ENCODE data around the gene DCLRE1B.
A peak's percentile ranks its signal among the peaks of the same experiment; 100 is the strongest.

DCLRE1B gene

DNA sequence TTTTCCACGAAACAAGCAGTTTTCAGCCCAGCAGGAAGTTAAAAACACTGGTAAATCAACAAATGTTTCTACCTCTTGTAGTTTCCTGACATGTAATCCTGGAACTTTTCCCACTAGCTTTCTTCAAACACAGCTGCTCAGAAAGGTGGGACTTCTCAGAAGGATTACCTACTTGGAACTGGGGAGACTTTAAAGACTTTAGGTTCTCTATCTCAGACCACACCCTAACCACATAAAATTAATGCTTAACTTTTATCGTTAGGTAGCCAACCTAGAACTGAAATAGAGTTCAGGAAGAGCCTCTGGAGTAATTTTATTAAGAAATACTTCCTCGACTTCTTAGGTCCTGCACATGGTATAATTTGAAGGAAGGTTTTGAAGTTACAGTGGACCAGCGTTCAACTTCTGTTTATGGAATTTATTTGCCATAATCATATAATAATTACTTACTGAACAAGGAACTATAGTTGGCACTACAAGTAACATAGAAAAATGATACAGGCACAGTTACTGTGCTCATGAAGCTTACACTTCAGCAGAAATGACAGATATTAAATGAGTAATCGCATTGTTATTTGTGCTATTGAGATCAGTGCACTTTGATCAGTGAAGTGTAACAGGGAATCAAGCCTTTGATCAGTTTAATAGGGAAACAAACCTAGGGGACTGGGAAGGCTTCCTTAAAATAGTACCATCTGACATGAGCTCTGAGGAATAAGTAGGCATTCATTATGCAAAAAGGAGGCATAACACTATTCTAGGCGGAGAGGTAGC is 17.5 kb upstream of the DCLRE1B start, which contains the start of gene BCL2L15:
BCL2L15 (minus strand) TSS at position 180 of the 774 bp plus-strand sequence. CDS start 206 bp downstream, outside the sequence.
- DNase-seq (ENCODE audit: low spot score) = no peak

DNA sequence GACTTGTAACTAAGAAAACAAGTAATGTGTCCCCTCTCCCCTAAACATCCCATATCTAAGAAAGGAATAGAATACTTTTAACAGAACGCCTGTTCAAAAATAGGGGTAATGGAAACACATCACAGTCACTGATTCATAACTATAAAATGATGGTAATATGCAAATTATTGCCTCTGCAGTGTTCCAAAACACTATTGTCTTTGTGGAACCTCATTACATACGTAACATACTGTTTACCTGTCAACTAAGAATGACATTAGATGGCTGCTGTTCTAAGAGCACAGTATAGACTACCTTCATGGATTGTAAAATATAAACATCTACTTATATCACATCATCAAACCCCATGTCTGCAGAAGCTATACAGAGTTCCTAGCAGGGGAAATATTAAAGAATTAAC is 14.3 kb upstream of the DCLRE1B start:
- no peak for DNase-seq (ENCODE audit: low spot score)

DNA sequence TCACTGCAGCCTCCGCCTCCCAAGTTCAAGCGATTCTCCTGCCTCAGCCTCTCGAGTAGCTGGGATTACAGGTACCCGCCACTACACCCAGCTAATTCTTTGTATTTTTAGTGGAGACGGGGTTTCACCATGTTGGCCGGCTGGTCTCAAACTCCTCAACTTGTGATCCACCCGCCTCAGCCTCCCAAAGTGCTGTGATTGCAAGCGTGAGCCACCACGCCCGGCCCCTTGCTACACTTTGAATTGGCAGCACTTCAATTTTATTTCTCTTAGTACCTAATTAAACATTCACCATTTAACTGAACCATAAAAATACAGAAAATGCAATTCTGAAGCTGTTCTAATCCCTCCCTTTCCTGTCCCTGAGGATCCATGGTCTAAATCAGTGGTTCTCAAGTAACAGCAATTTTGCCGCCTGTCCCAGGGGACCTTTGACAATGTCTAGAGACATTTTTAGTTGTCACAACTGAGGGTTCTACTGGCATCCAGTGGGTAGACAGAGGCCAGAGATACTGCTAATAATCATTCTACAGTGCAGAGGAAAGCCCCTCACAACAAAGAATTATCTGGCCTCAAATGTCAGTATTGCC is 13.4 kb upstream of the DCLRE1B start:
- DNase-seq (ENCODE audit: low spot score) = no peak

DNA sequence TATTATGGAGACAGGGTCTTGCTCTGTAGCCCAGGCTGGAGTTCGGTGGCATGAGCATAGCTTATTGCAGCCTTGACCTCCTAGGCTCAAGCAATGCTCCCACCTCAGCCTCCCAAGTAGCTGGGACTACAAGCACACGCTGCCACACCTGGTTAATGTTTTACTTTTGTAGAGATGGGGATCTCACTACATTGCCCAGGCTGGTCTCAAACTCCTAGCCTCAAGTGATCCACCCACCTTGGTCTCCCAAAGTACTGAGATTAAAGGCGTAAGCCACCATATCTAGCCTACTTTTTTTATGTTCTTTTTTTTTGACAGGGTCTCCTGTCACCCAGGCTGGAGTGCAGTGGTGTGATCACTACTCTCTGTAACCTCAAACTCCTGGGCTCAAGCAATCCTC is 11.9 kb upstream of the DCLRE1B start:
- no peak for DNase-seq (ENCODE audit: low spot score)

DNA sequence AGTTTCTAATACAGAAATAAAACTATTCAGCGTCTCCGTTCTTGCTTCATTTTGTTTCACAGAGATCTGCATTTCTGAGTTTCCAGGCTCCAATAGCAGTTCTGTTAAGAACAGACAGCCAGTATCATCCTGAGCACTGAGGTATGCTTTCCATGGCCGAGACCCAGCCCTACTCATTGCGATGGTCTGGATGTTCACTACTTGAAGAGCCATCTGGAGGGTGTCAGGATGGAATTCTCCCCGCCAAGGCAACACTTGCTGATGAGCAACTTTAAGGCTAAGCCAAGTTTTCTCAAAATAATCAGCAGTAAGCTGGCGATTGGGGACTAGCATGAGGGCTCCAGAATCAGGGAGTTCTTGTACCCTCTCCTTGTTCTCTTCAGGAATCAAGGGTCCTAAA is 10.0 kb upstream of the DCLRE1B start:
- DNase-seq (ENCODE audit: low spot score) = no peak

DNA sequence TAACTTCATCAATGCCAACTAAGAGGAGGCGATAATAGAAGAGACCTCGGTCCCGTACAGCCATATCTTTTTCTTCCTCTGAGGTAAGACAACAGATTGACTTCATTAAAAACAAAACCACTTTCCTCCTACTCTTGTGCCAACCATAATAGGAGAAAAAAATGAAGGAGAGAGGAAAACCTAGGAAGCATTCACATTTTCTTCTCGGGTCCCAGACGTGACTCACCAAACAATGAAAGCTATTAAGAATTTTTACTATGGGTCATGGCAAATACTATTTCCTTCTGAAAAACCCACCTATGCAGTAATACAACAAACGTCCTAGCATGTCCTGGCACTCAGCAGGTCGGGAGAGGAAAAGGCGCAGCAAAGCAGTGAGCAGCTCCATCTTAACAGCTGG is 9.2 kb upstream of the DCLRE1B start:
- no peak for DNase-seq (ENCODE audit: low spot score)

DNA sequence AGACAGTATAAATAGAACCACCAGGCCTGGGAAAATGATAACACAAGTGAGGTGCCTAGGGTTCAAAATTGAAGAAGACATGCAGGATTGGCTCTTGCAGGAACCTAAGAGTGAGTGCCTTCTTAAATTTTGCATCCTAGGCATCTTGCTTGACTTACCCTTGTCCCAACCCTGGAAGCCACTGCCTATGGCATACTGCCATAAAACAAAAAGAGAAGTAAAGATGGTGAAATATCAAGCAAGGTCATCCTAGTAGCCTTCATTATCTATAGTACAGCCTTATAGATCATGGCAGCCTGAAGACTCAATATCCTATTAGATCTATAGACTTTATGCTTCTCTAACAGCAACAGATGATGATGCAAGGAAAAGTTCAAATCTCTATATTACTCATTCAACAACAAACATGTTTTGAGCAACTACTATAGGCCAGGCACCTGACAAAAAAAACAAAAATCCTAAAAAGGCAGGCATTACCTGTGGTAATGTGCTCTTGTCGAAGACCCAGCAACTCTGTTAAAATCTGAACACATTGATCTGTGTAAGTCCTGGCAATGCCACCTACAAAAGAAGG is 6.8 kb upstream of the DCLRE1B start:
- no peak for DNase-seq (ENCODE audit: low spot score)

DNA sequence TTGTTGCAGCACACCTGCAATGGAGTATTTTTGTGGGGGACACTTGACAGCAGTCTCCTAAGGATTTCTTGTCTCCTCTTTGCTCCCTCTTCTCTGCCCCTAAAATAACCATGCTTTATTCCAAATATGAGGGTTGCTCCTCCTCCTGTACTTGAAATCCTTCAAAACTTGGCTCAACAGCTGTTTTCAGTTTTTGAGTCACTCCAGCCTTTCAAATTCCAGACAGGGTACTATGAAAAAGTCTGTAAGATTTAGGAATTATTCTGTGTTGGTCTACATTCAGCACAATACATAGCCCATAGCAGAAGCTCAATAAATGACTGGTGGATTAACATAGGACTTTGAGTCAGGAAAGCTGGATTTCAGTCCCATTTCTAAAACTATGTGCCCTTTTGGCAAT is 6.0 kb upstream of the DCLRE1B start:
- no peak for DNase-seq (ENCODE audit: low spot score)

DNA sequence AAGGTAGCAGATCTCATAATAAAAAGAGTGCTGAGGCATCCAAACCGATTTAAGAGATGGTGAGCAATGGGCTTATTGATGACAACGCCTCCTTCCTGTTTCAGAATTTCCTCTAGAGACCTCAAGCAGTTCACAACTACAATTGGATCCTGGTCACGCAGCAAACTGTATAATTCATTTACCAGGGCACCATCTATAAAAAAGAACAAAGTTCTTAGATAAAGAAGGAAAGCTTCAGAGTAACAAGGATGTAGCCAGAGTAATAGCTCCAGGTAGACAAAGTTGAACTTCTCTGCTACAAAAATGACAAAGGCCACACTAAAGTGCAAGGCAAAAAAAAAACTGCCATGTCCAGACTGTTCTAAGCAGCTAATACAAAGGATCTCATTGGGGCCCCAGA is 3.9 kb upstream of the DCLRE1B start:
- no peak for DNase-seq (ENCODE audit: low spot score)

DNA sequence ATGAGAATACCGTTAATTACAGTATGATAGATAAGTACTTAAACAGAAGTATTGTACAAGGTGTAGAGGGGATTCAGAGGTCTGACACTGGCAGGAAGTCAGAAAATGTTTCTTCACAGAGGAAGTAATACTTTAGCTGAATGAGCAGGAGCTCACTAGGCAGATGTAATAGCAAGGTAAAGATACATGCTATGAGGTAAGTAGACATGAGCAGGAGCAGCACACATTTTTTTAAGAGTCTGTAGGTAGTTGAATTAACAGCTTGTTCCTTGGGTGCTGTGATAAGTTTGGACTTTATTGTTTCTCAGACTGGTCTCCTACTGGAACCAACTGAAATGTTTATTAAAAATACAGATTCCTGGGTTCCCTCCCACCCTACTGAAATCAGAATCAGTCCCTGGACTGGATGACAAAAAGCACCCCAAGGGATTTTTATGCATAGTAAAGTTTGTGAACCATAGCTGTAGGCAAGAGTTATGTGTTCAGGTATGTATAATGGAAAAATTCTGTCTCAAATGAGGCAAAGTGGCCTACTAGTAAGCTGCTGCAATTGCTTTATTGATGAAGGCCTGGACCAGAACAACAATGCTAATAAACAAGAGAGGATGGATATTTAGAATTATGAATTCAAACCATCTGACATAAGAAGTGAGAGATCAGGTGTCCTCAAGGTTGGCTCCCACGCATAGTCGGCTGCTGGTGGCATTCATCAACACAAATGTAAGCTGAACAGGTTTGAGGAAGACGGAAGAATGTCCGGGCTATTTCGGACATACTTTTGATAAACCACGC is 1.4 kb upstream of the DCLRE1B start:
- DNase-seq (ENCODE audit: low spot score) = peak; percentile 39

DNA sequence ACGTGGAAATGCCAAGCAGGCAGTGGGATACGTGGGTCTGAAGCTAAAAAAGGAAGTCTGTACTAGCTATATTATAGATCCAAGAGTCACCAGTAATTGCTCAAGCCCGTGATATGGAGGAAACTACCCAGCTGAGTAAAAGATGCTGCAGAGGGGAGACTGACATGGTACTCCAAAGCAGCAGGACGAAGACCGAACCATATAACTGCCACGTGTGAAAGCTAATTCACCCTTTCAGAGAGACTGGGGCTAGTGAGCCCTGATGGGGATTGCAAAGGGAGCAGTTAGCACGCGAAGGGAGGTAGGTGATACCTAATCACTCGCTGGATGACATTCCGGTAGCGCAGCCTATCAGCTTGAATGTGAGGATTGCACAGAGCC is 843 bp upstream of the DCLRE1B start:
- no peak for DNase-seq (ENCODE audit: low spot score)

DNA sequence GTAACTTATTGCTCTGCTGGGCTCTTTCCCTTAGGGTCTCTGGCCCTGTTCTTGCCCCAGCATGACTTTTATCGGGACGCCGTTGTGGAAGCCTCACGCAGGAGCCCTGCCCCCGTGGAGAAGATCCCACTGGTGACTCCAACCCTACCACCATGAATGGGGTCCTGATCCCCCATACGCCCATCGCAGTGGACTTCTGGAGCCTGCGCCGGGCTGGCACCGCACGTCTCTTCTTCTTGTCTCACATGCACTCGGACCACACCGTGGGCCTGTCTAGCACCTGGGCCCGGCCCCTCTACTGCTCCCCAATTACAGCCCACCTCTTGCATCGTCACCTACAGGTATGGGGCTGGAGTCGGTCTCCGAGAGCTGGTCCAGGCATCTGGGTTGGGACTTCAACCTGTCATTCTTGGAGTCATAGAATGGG is 322 bp downstream of the DCLRE1B start:
- peak; percentile 59 for DNase-seq (ENCODE audit: low spot score)

DNA sequence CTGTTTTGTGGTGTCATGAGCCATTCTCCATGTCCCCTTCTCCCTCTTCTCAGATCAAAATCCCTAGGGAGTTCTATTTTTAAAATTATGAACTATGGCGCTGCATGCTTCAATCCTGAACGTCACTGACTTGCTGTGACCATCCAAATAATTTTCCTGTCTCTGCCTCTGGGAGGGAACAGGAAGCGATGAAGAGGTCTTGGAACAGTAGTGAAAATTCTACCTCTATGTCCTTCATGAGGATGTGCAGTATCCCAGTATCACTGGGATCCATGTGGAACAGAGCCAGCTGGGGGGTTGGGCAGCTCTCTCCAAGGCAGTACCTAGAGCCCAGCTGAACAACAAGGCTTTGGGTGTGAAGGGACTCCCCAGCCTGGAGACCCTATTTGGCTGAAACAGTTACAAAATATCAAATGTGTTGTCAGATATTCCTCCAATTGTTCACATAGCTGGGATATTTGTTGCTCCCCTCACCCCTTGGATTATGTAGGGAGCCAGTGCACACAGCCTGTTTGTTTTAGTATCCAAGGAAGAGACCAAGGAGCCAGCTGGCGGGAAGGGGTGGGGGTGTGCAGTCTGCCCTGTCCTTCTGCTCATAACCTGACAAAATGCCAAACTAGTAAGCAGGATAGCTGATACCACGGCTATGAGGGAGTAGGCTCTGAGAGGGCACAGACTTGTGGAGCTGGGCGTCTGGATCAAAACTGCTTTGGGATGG is 7.6 kb downstream of the DCLRE1B start:
- no peak for DNase-seq (ENCODE audit: low spot score)

DNA sequence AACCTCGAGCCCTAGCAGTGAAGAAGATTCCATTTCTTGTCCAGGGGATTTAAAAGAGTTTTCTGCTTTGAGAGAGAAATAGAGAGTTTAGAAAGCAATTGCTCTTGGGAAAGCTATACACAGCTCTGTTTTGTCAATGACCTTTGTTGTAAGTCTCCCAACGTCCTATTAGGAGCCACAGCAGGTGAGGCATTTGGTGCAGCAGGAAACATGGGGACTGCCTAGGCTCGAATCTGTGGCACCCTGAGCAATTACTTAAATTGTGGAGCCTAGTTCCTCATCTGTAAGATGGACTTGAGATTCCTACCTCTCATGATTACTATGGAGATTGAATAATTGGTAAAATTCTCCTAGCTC is 8.2 kb downstream of the DCLRE1B start:
- no peak for DNase-seq (ENCODE audit: low spot score)

DNA sequence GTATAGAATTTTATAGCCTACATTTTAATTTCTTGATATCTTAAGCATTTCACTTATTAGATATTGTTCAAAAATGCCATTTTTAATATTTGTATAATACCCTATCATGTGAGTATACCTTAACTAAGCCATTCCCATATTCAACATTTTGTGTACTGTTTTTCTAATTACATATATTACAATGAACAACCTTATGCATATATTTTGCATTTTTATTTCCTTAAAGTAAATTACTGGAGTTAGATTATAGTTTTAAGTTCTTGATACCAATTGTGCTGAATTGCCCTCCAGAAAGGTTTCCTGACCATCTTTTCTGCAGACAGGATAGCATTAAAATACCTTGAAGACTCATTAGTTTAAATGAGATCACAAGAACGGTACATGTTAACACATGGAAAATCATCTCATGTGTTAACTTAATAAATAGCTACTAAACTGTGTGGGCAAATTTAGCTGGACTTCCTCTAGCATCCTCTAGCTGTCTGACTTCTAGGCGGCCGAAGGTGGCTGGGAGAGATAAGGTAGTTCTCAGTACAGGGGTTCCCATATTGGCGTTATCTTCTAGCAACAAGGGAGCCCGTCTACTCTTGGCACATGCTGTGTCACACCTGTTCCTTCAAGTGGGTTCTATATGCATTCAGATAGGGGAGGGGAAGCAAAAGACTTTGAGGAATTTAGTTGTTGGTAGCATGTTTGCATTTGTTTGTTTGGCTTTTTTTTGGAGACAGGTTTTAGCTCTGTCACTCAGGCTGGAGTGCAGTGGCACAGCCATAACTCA is 8.9 kb downstream of the DCLRE1B start:
- DNase-seq (ENCODE audit: low spot score) = no peak

DNA sequence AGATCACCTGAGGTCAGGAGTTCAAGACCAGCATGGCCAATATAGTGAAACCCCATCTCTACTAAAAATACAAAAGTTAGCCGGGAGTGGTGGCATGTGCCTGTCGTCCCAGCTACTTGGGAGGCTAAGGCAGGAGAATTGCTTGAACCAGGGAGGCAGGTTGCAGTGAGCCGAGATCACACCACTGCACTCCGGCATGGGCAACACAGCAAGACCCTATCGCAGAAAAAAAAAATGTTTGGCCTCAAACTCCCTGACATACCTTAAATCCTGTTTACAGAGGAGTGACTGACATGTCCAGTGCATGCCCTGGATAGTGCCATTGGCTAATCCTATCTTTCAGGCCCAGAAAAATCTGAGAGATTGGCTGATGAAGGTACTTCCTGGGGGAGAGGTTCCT is 11.8 kb downstream of the DCLRE1B start:
- no peak for DNase-seq (ENCODE audit: low spot score)

DNA sequence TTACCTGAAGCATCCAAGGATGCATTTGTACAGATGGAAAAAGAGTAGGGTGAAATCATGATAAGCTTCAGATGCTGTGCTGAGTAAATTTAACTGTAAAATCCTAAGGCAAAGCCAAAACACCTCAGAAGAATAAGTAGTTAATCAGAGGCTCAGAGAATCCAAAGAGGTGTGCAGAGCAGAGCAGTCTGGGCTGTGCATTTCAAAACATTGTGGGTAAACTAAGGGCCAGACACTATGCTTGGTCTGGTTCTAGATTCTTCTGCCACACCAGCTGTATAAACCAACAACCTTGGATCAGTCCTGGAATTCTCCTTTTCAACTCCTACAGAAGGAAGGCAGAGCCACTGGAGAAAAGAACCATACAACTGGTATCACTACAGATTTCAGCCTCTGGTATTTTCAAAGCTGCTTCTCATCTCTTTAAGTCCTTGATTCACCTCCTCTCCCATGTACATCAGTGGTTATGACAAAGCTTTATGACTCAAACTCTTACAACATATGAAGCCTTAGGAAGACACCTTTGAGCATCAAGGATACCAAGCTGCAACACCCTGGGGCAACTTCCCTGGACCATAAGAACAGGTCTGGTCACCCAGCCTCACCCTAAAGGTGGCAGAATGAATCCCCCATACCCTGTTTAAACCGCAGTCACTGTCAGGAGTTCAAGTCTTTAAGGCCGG is 12.4 kb downstream of the DCLRE1B start:
- no peak for DNase-seq (ENCODE audit: low spot score)

DNA sequence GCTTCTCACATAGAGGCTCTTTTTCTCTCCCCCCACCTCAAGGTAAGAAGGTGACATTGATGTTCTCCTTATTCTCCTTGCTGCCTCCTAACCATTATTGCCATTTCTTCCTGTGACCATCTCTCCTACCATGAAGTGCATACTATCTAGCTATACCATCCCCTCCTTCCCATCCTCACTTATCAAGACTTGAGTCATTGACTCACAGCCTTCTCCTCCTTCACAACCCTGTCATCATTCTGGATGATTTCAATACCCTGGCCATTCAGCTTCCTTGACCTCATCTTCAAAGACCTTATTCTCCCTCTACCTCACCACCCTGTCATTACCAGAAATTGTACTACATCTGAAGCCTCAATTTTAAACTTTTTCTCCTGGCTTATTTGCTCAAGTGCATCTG is 13.1 kb downstream of the DCLRE1B start:
- DNase-seq (ENCODE audit: low spot score) = no peak

DNA sequence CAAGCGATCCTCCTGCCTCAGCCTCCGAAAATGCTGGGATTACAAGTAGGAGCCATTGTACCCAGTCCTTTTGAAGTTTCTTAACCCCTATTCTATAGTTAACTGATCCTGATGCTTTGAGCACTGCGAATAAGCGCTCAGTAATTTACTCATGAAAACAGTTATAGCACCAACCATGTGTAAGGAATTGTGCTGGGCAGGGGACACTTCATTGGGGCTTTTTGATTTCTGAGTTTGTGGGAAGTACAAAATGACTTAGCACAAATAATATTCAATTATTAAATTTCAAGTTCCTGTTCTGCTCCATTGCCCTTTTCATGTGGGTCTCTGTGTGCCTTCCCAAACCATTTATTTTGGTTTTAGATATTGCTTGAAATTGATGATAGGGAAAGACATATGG is 17.8 kb downstream of the DCLRE1B start:
- no peak for DNase-seq (ENCODE audit: low spot score)

DNA sequence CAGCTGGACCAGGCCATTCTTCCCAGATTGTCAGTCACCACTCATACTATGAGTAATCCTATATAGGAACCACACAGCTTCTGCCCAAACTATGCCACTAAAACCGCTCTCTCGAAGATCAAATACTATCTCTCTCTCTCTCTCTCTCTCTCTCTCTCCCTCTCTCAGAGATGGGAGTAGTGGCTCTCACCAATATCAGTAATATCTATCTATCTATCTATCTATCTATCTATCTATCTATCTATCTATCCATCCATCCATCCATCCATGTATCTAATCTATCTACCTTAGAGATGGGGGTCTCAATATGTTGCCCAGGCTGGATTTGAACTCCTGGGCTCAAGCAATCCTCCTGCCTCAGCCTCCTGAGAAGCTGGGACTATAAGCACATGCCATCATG is 19.3 kb downstream of the DCLRE1B start:
- DNase-seq (ENCODE audit: low spot score) = no peak
